NCI-H128 (cell line): Measurements from ENCODE around the gene ERCC1.
"Not testable (repeated sequence)": the region's sequence is repeated elsewhere in the genome, so short reads cannot be mapped to it uniquely, and the experiment has no call there.

Source experiments
- DNase-seq: peaks from one replicate; lab custom pipeline; 2025; ENCODE audit not compliant: unreplicated experiment; lab: John Stamatoyannopoulos, UW

The ERCC1 gene

GRCh38 chr19:45431008-45431407 lies 7.3 kb upstream of the ERCC1 start:
- DNase-seq, result not testable (repeated sequence)

- not testable (repeated sequence) for DNase-seq
Observed at GRCh38 chr19:45429896-45430295, 6.2 kb upstream of the ERCC1 start.

GRCh38 chr19:45428384-45429231 lies 4.9 kb upstream of the ERCC1 start:
- no peak for DNase-seq

- no peak for DNase-seq
Observed at GRCh38 chr19:45424191-45425058, 708 bp upstream of the ERCC1 start.

GRCh38 chr19:45423033-45423588 lies 606 bp downstream of the ERCC1 start:
- no peak for DNase-seq

GRCh38 chr19:45421947-45422498 lies 1.7 kb downstream of the ERCC1 start:
- DNase-seq, result no peak

- no peak for DNase-seq
Observed at GRCh38 chr19:45420871-45421270, 2.8 kb downstream of the ERCC1 start.

- no peak for DNase-seq
Observed at GRCh38 chr19:45420356-45420755, 3.4 kb downstream of the ERCC1 start.

- DNase-seq, result no peak
Observed at GRCh38 chr19:45419895-45420294, 3.8 kb downstream of the ERCC1 start.

- no peak for DNase-seq
Observed at GRCh38 chr19:45419396-45419795, 4.3 kb downstream of the ERCC1 start.

- no peak for DNase-seq
Observed at GRCh38 chr19:45418802-45419201, 4.9 kb downstream of the ERCC1 start.

GRCh38 chr19:45417151-45417550 lies 6.6 kb downstream of the ERCC1 start:
- no peak for DNase-seq

GRCh38 chr19:45414468-45414867 lies 9.2 kb downstream of the ERCC1 start:
- DNase-seq, result no peak

GRCh38 chr19:45413497-45413896 lies 10.2 kb downstream of the ERCC1 start:
- DNase-seq, result no peak

- DNase-seq, result not testable (repeated sequence)
Observed at GRCh38 chr19:45410330-45410729, 13.4 kb downstream of the ERCC1 start.

GRCh38 chr19:45409557-45409920 lies 14.2 kb downstream of the ERCC1 start:
- DNase-seq, result no peak

- DNase-seq, result no peak
Observed at GRCh38 chr19:45408830-45409556, 14.7 kb downstream of the ERCC1 start.

- DNase-seq, result no peak
Observed at GRCh38 chr19:45408121-45408520, 15.6 kb downstream of the ERCC1 start.

- DNase-seq, result not testable (repeated sequence)
Observed at GRCh38 chr19:45407585-45407984, 16.1 kb downstream of the ERCC1 start.

GRCh38 chr19:45407091-45407375 lies 16.7 kb downstream of the ERCC1 start:
- DNase-seq, result no peak
